GM18517 (cell line): ENCODE data around the gene LPIN3.

Source experiments
- ATAC-seq: cut with Tn5 transposase; IDR thresholded peaks from one replicate; pipeline ENCODE4 v1.9.1; 2021; ENCODE audit warnings: mild to moderate bottlenecking, moderate library complexity; ENCODE audit not compliant: unreplicated experiment

LPIN3 gene

DNA sequence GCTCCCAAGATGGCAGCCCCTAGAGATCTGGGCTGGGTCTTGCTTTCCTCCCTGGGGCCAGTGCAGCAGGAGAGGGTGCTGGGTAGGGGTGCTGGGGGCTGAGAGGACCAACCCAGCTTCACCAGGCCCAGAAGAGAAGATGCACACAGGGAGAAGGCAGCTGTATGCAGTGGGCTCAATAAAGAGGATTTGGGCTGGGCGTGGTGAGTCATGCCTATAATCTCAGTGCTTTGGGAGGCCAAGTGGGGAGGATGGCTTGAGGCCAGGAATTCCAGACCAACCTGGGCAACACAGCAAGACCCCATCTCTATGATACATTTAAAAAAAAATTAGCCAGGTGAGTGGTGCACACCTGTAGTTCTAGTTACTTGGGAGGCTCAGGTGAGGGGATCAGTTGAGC is 51.7 kb downstream of the LPIN3 start:
- ATAC-seq: no peak

DNA sequence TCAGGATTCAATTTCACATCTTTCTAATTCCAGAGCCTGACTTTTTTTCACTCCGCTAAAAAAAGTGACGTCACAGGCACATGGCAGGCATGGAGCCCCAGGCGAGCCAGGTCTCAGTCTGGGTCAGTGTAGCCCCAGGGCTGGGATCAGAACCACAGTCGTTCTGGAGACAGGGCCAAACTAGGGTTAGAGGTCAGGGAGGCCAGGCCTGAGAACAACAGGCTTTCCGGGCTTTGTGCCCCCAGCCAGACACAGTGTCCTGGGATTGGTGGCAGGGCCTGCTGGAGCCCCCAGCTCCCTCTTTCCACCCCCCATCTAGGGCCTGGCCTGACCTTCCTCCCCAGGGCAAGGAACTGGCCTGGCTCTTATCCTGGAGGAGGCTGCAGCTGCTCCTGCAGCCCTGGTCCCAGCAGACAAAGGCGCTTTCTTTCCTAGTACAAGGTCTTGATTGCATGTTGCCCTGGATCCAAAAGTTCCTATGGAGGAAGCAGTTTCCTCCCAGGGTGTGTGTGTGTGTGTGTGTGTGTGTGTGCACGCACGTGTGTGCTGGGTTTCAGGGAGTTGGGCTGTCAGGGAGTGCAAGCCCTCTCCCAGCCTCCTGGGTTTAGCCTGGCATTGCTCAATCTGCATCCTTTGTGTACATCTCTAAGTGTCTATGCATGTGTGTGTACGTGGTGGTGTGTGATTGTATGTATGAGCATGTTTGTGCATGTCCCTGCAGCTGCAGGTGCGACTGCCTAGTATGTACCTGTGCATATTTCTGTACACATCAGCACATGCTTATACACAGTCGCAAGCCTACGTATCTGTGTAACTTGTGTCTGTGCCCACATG is 52.5 kb downstream of the LPIN3 start:
- no peak for ATAC-seq

- no peak for ATAC-seq
These were observed 53.1 kb downstream of the LPIN3 start for GRCh38 chr20:41393705-41394066.

- no peak for ATAC-seq
These were observed 53.5 kb downstream of the LPIN3 start for GRCh38 chr20:41394081-41394480.

- no peak for ATAC-seq
These were observed 54.5 kb downstream of the LPIN3 start for GRCh38 chr20:41394931-41395666.

GRCh38 chr20:41395667-41396664 is 55.3 kb downstream of the LPIN3 start:
- no peak for ATAC-seq

GRCh38 chr20:41398408-41398807 is 57.8 kb downstream of the LPIN3 start:
- no peak for ATAC-seq

GRCh38 chr20:41403604-41404003 is 63.0 kb downstream of the LPIN3 start:
- ATAC-seq: no peak

GRCh38 chr20:41405436-41405835 is 64.8 kb downstream of the LPIN3 start:
- no peak for ATAC-seq

DNA sequence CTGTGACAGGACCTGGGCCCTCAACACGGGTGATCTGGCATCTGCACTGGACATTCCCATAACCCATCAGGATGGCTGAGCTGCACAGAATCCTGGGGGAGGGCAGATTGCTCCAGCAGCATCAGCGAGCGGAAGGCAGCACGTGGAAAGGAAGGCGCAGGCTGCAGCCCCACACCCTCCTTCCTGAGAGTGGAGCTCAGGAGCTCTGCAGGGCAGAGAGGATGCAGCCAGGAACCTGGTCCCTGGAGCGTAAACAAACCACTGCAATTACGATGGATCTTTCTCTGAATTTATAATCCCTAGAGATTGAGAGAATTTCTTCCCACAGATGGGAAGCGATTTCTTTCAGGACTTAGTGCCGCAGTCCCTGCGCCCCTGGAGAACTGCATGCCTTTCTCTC is 65.7 kb downstream of the LPIN3 start:
- no peak for ATAC-seq

DNA sequence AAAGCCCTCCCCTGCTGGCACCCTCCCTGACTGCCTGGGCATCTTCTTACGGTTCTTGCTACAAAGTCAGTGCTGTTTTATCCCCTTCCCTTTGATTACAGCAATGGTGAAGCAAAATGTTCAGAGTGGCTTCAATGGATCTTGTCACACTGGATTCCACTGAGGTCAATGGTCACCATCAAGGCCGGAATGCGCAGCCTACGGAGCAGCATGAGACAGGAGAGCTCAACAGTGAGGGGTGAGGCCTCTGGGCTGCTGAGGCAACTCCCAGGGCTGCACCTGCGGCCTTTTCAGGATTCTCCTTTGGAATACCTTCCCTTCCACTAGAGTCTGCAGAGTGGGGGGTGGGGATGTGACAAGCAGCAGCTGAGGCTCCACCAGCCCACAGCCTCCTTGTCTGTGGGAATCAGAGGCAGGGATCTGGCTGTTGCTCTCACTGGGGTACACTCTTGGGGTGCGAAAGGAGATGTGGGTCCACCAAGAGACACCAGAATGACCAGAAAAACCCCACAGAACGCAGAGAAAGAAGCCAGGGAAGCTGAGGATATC is 66.3 kb downstream of the LPIN3 start:
- no peak for ATAC-seq

DNA sequence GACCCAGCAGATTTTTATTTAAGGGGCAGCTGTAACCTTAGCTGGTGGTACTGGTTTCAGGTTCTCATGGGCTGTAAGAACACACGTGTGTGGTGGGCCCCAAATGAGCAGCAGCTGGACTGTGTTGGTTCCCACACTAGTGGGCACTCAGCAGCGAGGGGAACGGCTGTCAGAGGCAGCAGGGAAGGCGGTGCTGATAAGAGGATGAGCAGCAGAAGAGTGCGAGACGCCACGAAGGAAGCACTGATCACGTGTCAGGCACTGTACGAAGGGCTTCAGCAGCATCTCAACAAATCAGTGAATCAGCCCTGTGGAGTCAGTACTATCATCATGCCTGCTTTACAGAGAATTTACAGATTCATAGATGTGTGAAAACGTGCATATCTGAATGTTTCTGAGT is 67.0 kb downstream of the LPIN3 start:
- ATAC-seq: no peak

DNA sequence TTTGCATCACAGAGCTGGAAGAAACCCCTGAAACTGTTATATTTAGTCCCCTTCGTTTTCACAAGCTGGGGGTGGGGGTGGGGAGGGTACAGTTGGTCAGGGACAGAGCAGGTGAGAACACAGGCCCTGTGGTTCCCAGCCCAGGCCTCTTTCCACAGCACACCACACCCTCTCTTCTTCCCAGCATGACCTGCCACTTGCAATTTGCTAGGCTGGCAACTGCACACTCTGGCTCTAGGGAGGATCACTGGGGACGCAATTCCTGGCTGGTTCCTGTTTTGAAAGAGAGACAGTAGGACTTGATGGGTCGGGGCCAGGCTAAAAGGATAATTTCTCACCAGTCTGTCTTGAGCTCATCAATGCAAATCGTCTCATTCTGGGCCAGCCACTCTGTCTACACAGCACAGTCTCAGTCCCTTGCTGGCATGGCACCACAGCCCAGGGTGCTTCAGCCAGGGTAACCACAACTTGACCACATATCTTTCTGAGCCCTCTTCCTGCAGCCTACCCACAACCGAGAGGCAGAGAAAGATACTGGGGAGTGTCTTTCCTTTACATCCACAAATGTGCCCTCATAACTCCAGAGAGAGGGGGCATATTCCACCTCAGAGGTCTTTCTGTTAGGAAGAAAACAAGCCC is 67.7 kb downstream of the LPIN3 start:
- ATAC-seq: no peak

GRCh38 chr20:41408986-41409385 is 68.4 kb downstream of the LPIN3 start:
- ATAC-seq: no peak
